ENCODE data around the gene DNM1.

DNM1 gene

GRCh38 chr9:128293091-128293490 lies 89.9 kb downstream of the DNM1 start:
- no peak for TF ChIP-seq TCF12 (IDR thresholded peaks at IDR 0.05; ENCODE audit: low read depth)
- no peak for TF ChIP-seq TEAD4 (IDR thresholded peaks at IDR 0.05)
- TF ChIP-seq, protein P1, sequence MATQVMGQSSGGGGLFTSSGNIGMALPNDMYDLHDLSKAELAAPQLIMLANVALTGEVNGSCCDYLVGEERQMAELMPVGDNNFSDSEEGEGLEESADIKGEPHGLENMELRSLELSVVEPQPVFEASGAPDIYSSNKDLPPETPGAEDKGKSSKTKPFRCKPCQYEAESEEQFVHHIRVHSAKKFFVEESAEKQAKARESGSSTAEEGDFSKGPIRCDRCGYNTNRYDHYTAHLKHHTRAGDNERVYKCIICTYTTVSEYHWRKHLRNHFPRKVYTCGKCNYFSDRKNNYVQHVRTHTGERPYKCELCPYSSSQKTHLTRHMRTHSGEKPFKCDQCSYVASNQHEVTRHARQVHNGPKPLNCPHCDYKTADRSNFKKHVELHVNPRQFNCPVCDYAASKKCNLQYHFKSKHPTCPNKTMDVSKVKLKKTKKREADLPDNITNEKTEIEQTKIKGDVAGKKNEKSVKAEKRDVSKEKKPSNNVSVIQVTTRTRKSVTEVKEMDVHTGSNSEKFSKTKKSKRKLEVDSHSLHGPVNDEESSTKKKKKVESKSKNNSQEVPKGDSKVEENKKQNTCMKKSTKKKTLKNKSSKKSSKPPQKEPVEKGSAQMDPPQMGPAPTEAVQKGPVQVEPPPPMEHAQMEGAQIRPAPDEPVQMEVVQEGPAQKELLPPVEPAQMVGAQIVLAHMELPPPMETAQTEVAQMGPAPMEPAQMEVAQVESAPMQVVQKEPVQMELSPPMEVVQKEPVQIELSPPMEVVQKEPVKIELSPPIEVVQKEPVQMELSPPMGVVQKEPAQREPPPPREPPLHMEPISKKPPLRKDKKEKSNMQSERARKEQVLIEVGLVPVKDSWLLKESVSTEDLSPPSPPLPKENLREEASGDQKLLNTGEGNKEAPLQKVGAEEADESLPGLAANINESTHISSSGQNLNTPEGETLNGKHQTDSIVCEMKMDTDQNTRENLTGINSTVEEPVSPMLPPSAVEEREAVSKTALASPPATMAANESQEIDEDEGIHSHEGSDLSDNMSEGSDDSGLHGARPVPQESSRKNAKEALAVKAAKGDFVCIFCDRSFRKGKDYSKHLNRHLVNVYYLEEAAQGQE (IDR thresholded peaks at IDR 0.05; ENCODE audit: low read depth) = no peak
- TF ChIP-seq ZBTB7A (IDR thresholded peaks at IDR 0.05; ENCODE audit: low read depth) = no peak
- TF ChIP-seq NFIC (IDR thresholded peaks at IDR 0.05) = no peak
- TF ChIP-seq RAD21 (IDR thresholded peaks at IDR 0.05; ENCODE audit: low read depth) = no peak
- TF ChIP-seq YY1 (IDR thresholded peaks at IDR 0.05; ENCODE audit: low read depth) = no peak
- TF ChIP-seq MAX (IDR thresholded peaks at IDR 0.05) = no peak
- TF ChIP-seq TAF1 (IDR thresholded peaks at IDR 0.05; ENCODE audit: low read depth) = no peak
- no peak for TF ChIP-seq USF1 (IDR thresholded peaks at IDR 0.05)
- no peak for TF ChIP-seq CREB1 (IDR thresholded peaks at IDR 0.05; ENCODE audit: low read depth)
- no peak for TF ChIP-seq EGR1 (IDR thresholded peaks at IDR 0.05)
- TF ChIP-seq EP300 (IDR thresholded peaks at IDR 0.05; ENCODE audit: borderline replicate concordance) = no peak
- no peak for TF ChIP-seq FOXM1 (IDR thresholded peaks at IDR 0.05; ENCODE audit: borderline replicate concordance, low read depth)
- TF ChIP-seq CEBPB (IDR thresholded peaks at IDR 0.05) = no peak

- TF ChIP-seq RAD21 (IDR thresholded peaks at IDR 0.05; ENCODE audit: low read depth) (no peak), MAX (IDR thresholded peaks at IDR 0.05) (no peak), EP300 (IDR thresholded peaks at IDR 0.05; ENCODE audit: borderline replicate concordance) (no peak), TCF12 (IDR thresholded peaks at IDR 0.05; ENCODE audit: low read depth) (no peak), USF1 (IDR thresholded peaks at IDR 0.05) (no peak), NFIC (IDR thresholded peaks at IDR 0.05) (no peak), YY1 (IDR thresholded peaks at IDR 0.05; ENCODE audit: low read depth) (no peak), TEAD4 (IDR thresholded peaks at IDR 0.05) (no peak)
- TF ChIP-seq, protein P1 (IDR thresholded peaks at IDR 0.05; ENCODE audit: low read depth) = no peak
Observed at GRCh38 chr9:128294142-128294541, 91.0 kb downstream of the DNM1 start.

- no peak for TF ChIP-seq EGR1 (IDR thresholded peaks at IDR 0.05)
- TF ChIP-seq RAD21 (IDR thresholded peaks at IDR 0.05; ENCODE audit: low read depth) = no peak
- no peak for TF ChIP-seq USF1 (IDR thresholded peaks at IDR 0.05)
Observed at GRCh38 chr9:128296340-128297220, 93.4 kb downstream of the DNM1 start.

GRCh38 chr9:128297221-128297773 lies 94.1 kb downstream of the DNM1 start:
- no peak for TF ChIP-seq CREB1 (IDR thresholded peaks at IDR 0.05; ENCODE audit: low read depth)
- TF ChIP-seq YY1 (IDR thresholded peaks at IDR 0.05; ENCODE audit: low read depth) = no peak
- no peak for TF ChIP-seq MAX (IDR thresholded peaks at IDR 0.05)
- no peak for TF ChIP-seq TEAD4 (IDR thresholded peaks at IDR 0.05)
- no peak for TF ChIP-seq EP300 (IDR thresholded peaks at IDR 0.05; ENCODE audit: borderline replicate concordance)
- no peak for TF ChIP-seq ZBTB7A (IDR thresholded peaks at IDR 0.05; ENCODE audit: low read depth)
- no peak for TF ChIP-seq CEBPB (IDR thresholded peaks at IDR 0.05)
- no peak for TF ChIP-seq TAF1 (IDR thresholded peaks at IDR 0.05; ENCODE audit: low read depth)
- TF ChIP-seq, protein P1 (IDR thresholded peaks at IDR 0.05; ENCODE audit: low read depth) = no peak
- no peak for TF ChIP-seq RAD21 (IDR thresholded peaks at IDR 0.05; ENCODE audit: low read depth)
- no peak for TF ChIP-seq EGR1 (IDR thresholded peaks at IDR 0.05)
